SU-DHL-6 (cell line): Measurements from ENCODE around the gene UBE2Q1.

Source experiments
- H2AFZ ChIP-seq: fragments of 200-600 bp; sonication (generic); 2 replicates; pipeline ENCODE4 v1.6.1; 2014; ENCODE audit warnings: low read depth, mild to moderate bottlenecking, moderate library complexity, mixed read lengths, antibody characterized with exemption, low read length; ENCODE audit not compliant: severe bottlenecking
- H3F3A ChIP-seq: fragments of 200-600 bp; shearing (Covaris generic); 2 replicates; pipeline ENCODE4 v1.6.0; 2016; ENCODE audit warnings: antibody characterized with exemption, mild to moderate bottlenecking; ENCODE audit not compliant: insufficient read depth
- H3K27ac ChIP-seq: fragments of 200-600 bp; sonication (generic); 2 replicates; pipeline ENCODE4 v1.5.1; 2016; ENCODE audit warnings: low read depth, mild to moderate bottlenecking, low read length, moderate library complexity, mixed read lengths
- H3K27me3 ChIP-seq: fragments of 200-600 bp; sonication (generic), shearing (Covaris generic); 2 replicates; pipeline ENCODE4 v1.6.0; 2014; ENCODE audit warnings: mild to moderate bottlenecking, low read length
- H3K36me3 ChIP-seq: fragments of 200-600 bp; sonication (generic); 2 replicates; pipeline ENCODE4 v1.6.1; 2014; ENCODE audit warnings: mild to moderate bottlenecking, low read length, mixed read lengths
- H3K4me2 ChIP-seq: fragments of 300-600, 200-600 bp; shearing (Covaris generic), sonication (generic); 2 replicates; pipeline ENCODE4 v1.6.0; 2014; ENCODE audit warnings: low read length, low read depth, mild to moderate bottlenecking; ENCODE audit not compliant: poor library complexity, severe bottlenecking
- H3K4me3 ChIP-seq: fragments of 200-600 bp; sonication (generic); 2 replicates; pipeline ENCODE4 v1.5.1; 2014; ENCODE audit warnings: antibody characterized with exemption, low read length, mild to moderate bottlenecking, mixed read lengths; ENCODE audit not compliant: insufficient read depth, poor library complexity, severe bottlenecking
- H3K79me2 ChIP-seq: fragments of 200-600 bp; sonication (generic); 2 replicates; pipeline ENCODE4 v1.6.1; 2014; ENCODE audit warnings: mild to moderate bottlenecking, low read length, moderate library complexity; ENCODE audit not compliant: insufficient read depth
- H3K9ac ChIP-seq: fragments of 200-600 bp; sonication (generic); 2 replicates; pipeline ENCODE4 v1.7.0; 2014; ENCODE audit warnings: mild to moderate bottlenecking, low read length
- H3K9me2 ChIP-seq: fragments of 200-600 bp; sonication (generic); replicated peaks from 2 replicates; pipeline ENCODE4 v1.6.1; 2014; ENCODE audit warnings: low read length; ENCODE audit not compliant: insufficient read depth
- H3K9me3 ChIP-seq: fragments of 200-600 bp; sonication (generic); 2 replicates; pipeline ENCODE4 v1.6.1; 2014; ENCODE audit warnings: low read length, mixed read lengths; ENCODE audit not compliant: insufficient read depth
- H4K20me1 ChIP-seq: fragments of 200-600 bp; sonication (generic); 2 replicates; pipeline ENCODE4 v1.6.1; 2014; ENCODE audit warnings: low read depth, mild to moderate bottlenecking, antibody characterized with exemption, low read length, moderate library complexity, mixed read lengths
- EZH2phosphoT487 ChIP-seq: fragments of 200-600 bp; sonication (generic), shearing (Covaris generic); conservative IDR thresholded peaks from 2 replicates; pipeline ENCODE4 v1.6.1; 2018; ENCODE audit warnings: mild to moderate bottlenecking, antibody characterized with exemption, low read length, moderate library complexity, mixed read lengths
- TF ChIP-seq, protein P1 (sequence below): fragments of 200-600 bp; sonication (generic); IDR thresholded peaks from one replicate; pipeline ENCODE4 v1.5.1; 2017; ENCODE audit warnings: antibody characterized with exemption, mild to moderate bottlenecking, low read length, moderate library complexity; ENCODE audit not compliant: insufficient read depth, poor library complexity, severe bottlenecking

UBE2Q1 gene

DNA sequence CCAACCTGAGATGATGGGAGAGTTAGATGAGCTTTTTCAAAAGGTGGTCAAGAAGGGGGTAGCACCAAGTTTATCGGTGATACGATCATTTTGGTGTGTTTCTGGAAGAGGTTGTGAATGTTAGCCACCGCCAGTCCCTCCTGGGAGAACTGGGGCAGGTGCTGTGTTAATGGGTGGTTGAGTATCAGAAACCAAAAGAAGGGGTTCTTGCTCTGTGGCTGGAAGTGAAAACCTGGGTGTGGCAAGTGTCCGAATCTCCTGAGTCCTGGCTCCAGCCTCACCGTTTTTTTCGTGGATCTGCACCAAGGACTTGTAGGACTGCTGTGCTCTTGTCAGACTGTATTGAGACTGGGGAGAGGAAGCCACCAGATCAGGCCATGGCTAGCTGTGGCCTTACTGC lies 7.8 kb downstream of the UBE2Q1 start:
- H3K27me3 ChIP-seq: no peaks in the 10 kb centered on the region
- H3K79me2 ChIP-seq: no peaks in the 10 kb centered on the region
- no peaks in the 10 kb centered on the region for H3K9me2 ChIP-seq
- peaks cover 27% of the 10 kb centered on the region for H3K36me3 ChIP-seq
- TF ChIP-seq EZH2phosphoT487: no peak
- TF ChIP-seq, protein P1, sequence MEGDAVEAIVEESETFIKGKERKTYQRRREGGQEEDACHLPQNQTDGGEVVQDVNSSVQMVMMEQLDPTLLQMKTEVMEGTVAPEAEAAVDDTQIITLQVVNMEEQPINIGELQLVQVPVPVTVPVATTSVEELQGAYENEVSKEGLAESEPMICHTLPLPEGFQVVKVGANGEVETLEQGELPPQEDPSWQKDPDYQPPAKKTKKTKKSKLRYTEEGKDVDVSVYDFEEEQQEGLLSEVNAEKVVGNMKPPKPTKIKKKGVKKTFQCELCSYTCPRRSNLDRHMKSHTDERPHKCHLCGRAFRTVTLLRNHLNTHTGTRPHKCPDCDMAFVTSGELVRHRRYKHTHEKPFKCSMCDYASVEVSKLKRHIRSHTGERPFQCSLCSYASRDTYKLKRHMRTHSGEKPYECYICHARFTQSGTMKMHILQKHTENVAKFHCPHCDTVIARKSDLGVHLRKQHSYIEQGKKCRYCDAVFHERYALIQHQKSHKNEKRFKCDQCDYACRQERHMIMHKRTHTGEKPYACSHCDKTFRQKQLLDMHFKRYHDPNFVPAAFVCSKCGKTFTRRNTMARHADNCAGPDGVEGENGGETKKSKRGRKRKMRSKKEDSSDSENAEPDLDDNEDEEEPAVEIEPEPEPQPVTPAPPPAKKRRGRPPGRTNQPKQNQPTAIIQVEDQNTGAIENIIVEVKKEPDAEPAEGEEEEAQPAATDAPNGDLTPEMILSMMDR: no peak
- peaks cover 8% of the 10 kb centered on the region for H3F3A ChIP-seq
- H3K9ac ChIP-seq: no peak overlapping the region
- H4K20me1 ChIP-seq: peaks cover 3% of the 10 kb centered on the region; the same call in 1 of the 2 replicates
- H3K4me2 ChIP-seq: no peak overlapping the region
- H3K9me3 ChIP-seq: no peaks in the 10 kb centered on the region
- no peak overlapping the region for H3K4me3 ChIP-seq
- H3K27ac ChIP-seq: no peak overlapping the region
- no peak overlapping the region for H2AFZ ChIP-seq

DNA sequence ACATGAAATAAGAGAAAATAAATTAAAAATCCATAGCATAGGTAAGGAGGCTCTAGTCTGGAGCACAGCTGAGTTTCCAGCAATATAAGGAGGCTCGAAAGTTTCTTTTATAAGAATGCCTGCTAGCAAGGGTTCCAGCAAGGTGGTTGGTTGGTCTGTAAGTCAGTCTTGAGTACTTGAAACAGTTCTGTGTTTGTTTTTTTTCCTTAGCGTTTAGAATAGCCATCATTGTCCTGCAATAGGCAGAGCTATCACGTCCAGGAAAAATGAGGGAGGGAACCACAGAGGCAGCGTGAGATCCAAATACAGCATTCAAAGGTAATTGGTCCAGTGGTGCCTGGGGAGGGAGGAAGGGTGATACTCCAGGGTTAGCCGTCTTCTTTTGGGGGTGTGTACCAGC lies 8.4 kb downstream of the UBE2Q1 start:
- H3K36me3 ChIP-seq: peaks cover 23% of the 10 kb centered on the region
- no peaks in the 10 kb centered on the region for H3K27me3 ChIP-seq
- H3K4me3 ChIP-seq: no peak overlapping the region
- H3F3A ChIP-seq: peaks cover 8% of the 10 kb centered on the region
- no peak overlapping the region for H3K4me2 ChIP-seq
- H4K20me1 ChIP-seq: peaks cover 3% of the 10 kb centered on the region; the same call in 1 of the 2 replicates
- no peak overlapping the region for H3K9ac ChIP-seq
- H3K9me2 ChIP-seq: no peaks in the 10 kb centered on the region
- no peak for TF ChIP-seq EZH2phosphoT487
- TF ChIP-seq, protein P1: no peak
- no peaks in the 10 kb centered on the region for H3K79me2 ChIP-seq
- no peak overlapping the region for H2AFZ ChIP-seq
- no peak overlapping the region for H3K27ac ChIP-seq
- H3K9me3 ChIP-seq: no peaks in the 10 kb centered on the region

DNA sequence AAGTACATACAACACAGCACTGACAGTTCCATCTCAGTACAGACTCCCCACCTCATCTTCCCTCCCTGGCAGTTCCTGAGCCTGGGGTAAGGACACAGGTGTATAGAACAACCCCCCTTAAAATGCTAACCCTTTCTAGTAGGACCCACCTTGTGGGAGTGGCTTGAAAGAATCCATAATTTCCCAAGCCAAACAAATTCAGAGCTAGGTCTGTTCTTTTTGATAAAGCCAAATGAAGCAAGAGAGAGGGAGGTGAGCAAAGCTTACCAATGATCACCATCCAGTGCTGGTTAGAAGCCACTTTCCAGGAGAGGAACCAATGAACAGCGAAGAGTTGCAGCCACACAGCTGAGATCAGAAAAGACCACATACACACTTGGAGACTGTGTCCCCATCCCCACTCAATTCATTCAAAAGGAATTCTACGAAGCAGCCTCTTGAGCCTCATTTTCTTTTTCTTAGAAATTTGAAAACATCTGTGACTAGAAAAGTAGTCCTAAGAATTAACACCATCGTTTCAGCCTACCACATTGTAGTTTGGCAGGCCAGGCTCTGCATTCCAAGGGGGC lies 9.2 kb downstream of the UBE2Q1 start:
- H3K9me2 ChIP-seq: no peaks in the 10 kb centered on the region
- H3K27me3 ChIP-seq: no peaks in the 10 kb centered on the region
- peaks cover 20% of the 10 kb centered on the region for H3K36me3 ChIP-seq
- H3K4me2 ChIP-seq: no peak overlapping the region
- peaks cover 8% of the 10 kb centered on the region for H3F3A ChIP-seq
- no peak overlapping the region for H3K9ac ChIP-seq
- no peak overlapping the region for H3K4me3 ChIP-seq
- peaks cover 3% of the 10 kb centered on the region; the same call in 1 of the 2 replicates for H4K20me1 ChIP-seq
- no peak overlapping the region for H2AFZ ChIP-seq
- H3K27ac ChIP-seq: no peak overlapping the region
- no peaks in the 10 kb centered on the region for H3K9me3 ChIP-seq
- TF ChIP-seq EZH2phosphoT487: no peak
- TF ChIP-seq, protein P1: no peak
- H3K79me2 ChIP-seq: no peaks in the 10 kb centered on the region
